T-cell (primary cell): ENCODE data around the gene NTMT1. TPM values are rescaled to one million over a fixed set of nuclear protein-coding genes. Genes with fewer than 3 reads are reported as not detected.
A peak's percentile ranks its signal among the peaks of the same experiment; 100 is the strongest.

ENCODE experiments used
- ATAC-seq, 4 experiments: fragments of 200-7000 bp in 3 of 4; fragments of 150-1000 bp in 1 of 4; cut with Tn5 transposase; replicated peaks in 1 of 4; 1 replicate in 3 of 4; 2 replicates in 1 of 4; pipeline ENCODE4 v1.10.0; 2021; ENCODE audit warnings: moderate library complexity in 3 of 4, mild to moderate bottlenecking in 2 of 4, moderate number of reproducible peaks in 1 of 4
- CTCF ChIA-PET, 2 donors: fragments of 300-600 bp; sonication (Branson Sonifier 250); formaldehyde crosslinking; loops; one replicate each; lab custom pipeline; 2022; ENCODE audit warnings: antibody characterized with exemption in 2 of 2; lab: Charles Lee
- POLR2A ChIA-PET, 2 donors: fragments of 300-600 bp; sonication (Branson Sonifier 250); formaldehyde crosslinking; loops; one replicate each; lab custom pipeline; 2022; ENCODE audit warnings: antibody characterized with exemption in 2 of 2; lab: Charles Lee
- DNase-seq, 35 experiments: peaks; one replicate each; pipeline versions ENCODE4 v3.0.0 to v3.0.0-alpha.2; 2013 to 2023
- H3K27ac ChIP-seq: one replicate; pipeline ENCODE4 v1.5.1; 2013; ENCODE audit warnings: low read length
- H3K27me3 ChIP-seq, 2 experiments: replicated peaks in 1 of 2; 1 replicate in 1 of 2; 2 replicates in 1 of 2; pipeline versions ENCODE4 v1.6.1 to v1.7.0; 2013; ENCODE audit warnings: low read length in 1 of 2, mixed read lengths in 1 of 2; ENCODE audit not compliant: control insufficient read depth in 2 of 2, insufficient read depth in 2 of 2; ENCODE audit errors: extremely low read depth in 1 of 2
- H3K36me3 ChIP-seq, 2 donors: 1 replicate in 1 of 2; 2 replicates in 1 of 2; pipeline versions ENCODE4 v1.6.1 to v1.7.0; 2013; ENCODE audit warnings: low read length in 1 of 2; ENCODE audit not compliant: control insufficient read depth in 2 of 2, insufficient read depth in 1 of 2; ENCODE audit errors: extremely low read depth in 1 of 2
- H3K4me1 ChIP-seq, 2 experiments: 1 replicate in 1 of 2; 2 replicates in 1 of 2; pipeline versions ENCODE4 v1.6.1 to v1.7.0; 2013; ENCODE audit warnings: low read length in 2 of 2, mixed read lengths in 1 of 2; ENCODE audit not compliant: insufficient read depth in 2 of 2, control insufficient read depth in 1 of 2; ENCODE audit errors: extremely low read depth in 1 of 2
- H3K4me3 ChIP-seq, 2 donors: 1 replicate in 1 of 2; 2 replicates in 1 of 2; pipeline versions ENCODE4 v1.5.1 to v1.7.0; 2013; ENCODE audit warnings: mild to moderate bottlenecking in 2 of 2, low read length in 1 of 2, moderate library complexity in 1 of 2; ENCODE audit not compliant: control insufficient read depth in 1 of 2; ENCODE audit errors: extremely low read depth in 1 of 2
- H3K9me3 ChIP-seq: 2 replicates; pipeline ENCODE4 v1.7.0; 2013
- H3K27ac Mint-ChIP-seq, 2 donors: one replicate each; pipeline ENCODE4 v1.8.0; 2020 to 2021; ENCODE audit warnings: mild to moderate bottlenecking in 2 of 2, mixed read lengths in 2 of 2
- H3K27me3 Mint-ChIP-seq, 2 donors: one replicate each; pipeline ENCODE4 v1.8.0; 2021 to 2022; ENCODE audit warnings: mixed read lengths in 2 of 2
- H3K36me3 Mint-ChIP-seq: one replicate; pipeline ENCODE4 v1.8.0; 2021; ENCODE audit warnings: mixed read lengths
- H3K4me1 Mint-ChIP-seq, 3 donors: one replicate each; pipeline ENCODE4 v1.8.0; 2020 to 2022; ENCODE audit warnings: mixed read lengths in 3 of 3, mild to moderate bottlenecking in 1 of 3
- H3K4me3 Mint-ChIP-seq, 3 donors: one replicate each; pipeline ENCODE4 v1.8.0; 2020 to 2022; ENCODE audit warnings: mild to moderate bottlenecking in 3 of 3, mixed read lengths in 3 of 3, moderate library complexity in 3 of 3
- H3K9me3 Mint-ChIP-seq, 3 donors: one replicate each; pipeline ENCODE4 v1.8.0; 2020 to 2022; ENCODE audit warnings: mixed read lengths in 3 of 3
- WGBS: methylation state at CpG from one replicate; pipeline ENCODE4 v1.1.5; 2013; ENCODE audit warnings: missing lambda C conversion rate; ENCODE audit not compliant: insufficient coverage; 5-methylcytosine and 5-hydroxymethylcytosine counted together
- total RNA-seq, 35 experiments: library from RNA in 6 of 35; stranded (reverse) in 6 of 35; fragments of 120-200 nt in 1 of 35; gene quantifications; one replicate each; pipeline versions ENCODE4 v1.2.1 to v1.2.4 and lab custom pipeline; 2013 to 2026

Gene NTMT1
- total RNA-seq, 5 donors from 2014 or later (not counting 1 experiment from before 2014, with no cell fraction given), result 31.0 to 45.0 (median 40.3) TPM

GRCh38 chr9:129624947-129625346 is 1.0 kb upstream of the NTMT1 start:
- H3K4me3 ChIP-seq, result peak overlapping the region in 1 of 2 donors; percentile 88
- H3K9me3 ChIP-seq, result no peaks in the 10 kb centered on the region
- H3K27me3 ChIP-seq, result peaks cover 0 to 26% of the 10 kb centered on the region in 2 experiments
- ChIA-PET POLR2A (interaction anchor here in 1 of 2 donors (0.6 to 0.8 kb wide), 2 partner anchors 313 to 485 kb away, joined by 3 read pairs; no protein-coding TSS in a partner anchor), CTCF (interaction anchor here (0.5 to 4.8 kb wide), 19 partner anchors 14 to 1205 kb away, joined by 3 to 45 read pairs (median 4); partner anchors contain the start of genes IER5L (in 1 of the 2) and MIGA2 (in 1 of the 2))
- peaks cover 0 to 2% of the 10 kb centered on the region in 2 donors for H3K36me3 ChIP-seq
- peaks cover 13 to 67% of the 10 kb centered on the region in 2 experiments for H3K4me1 ChIP-seq
- peak overlapping the region; percentile 76 to 91 for H3K27ac Mint-ChIP-seq
- peaks cover 54 to 58% (median 55%) of the 10 kb centered on the region in 3 donors for H3K4me1 Mint-ChIP-seq
- H3K27ac ChIP-seq, result peak overlapping the region; percentile 12
- H3K36me3 Mint-ChIP-seq, result peaks cover 3% of the 10 kb centered on the region
- H3K4me3 Mint-ChIP-seq, result peak overlapping the region; percentile 78 to 98 (median 85)
- H3K9me3 Mint-ChIP-seq, result no peaks in the 10 kb centered on the region
- peaks cover 15 to 27% of the 10 kb centered on the region in 2 donors for H3K27me3 Mint-ChIP-seq
- peak in 19 of 35 experiments; percentile 16 to 68 (median 34) for DNase-seq
- ATAC-seq, result peak in 1 of 4 experiments; percentile 56
- 11% methylated on average over 4 of the region's 9 CpGs for whole genome bisulfite sequencing

- 0% methylated on average over 11 of the region's 20 CpGs for WGBS
- Mint-ChIP-seq H3K27me3 (peaks cover 6 to 16% of the 10 kb centered on the region in 2 donors), H3K36me3 (peaks cover 3% of the 10 kb centered on the region)
These were observed 792 bp downstream of the NTMT1 start for GRCh38 chr9:129626625-129627284.

GRCh38 chr9:129627556-129628440 is 1.8 kb downstream of the NTMT1 start:
- H3K27me3 Mint-ChIP-seq, result peaks cover 6 to 8% of the 10 kb centered on the region in 2 donors
- H3K9me3 Mint-ChIP-seq, result no peaks in the 10 kb centered on the region
- peaks cover 3% of the 10 kb centered on the region for H3K36me3 Mint-ChIP-seq
- Histone ChIP-seq H3K27me3 (peaks cover 0 to 3% of the 10 kb centered on the region in 2 experiments), H3K9me3 (no peaks in the 10 kb centered on the region), H3K36me3 (peaks cover 0 to 11% of the 10 kb centered on the region in 2 donors), H3K4me1 (peaks cover 13 to 79% of the 10 kb centered on the region in 2 experiments), H3K4me3 (peak overlapping the region; percentile 88 to 95), H3K27ac (peak overlapping the region; percentile 22)
- peaks cover 67 to 74% (median 72%) of the 10 kb centered on the region in 3 donors for H3K4me1 Mint-ChIP-seq
- H3K27ac Mint-ChIP-seq, result peak overlapping the region; percentile 81 to 90
- no peak for DNase-seq
- ATAC-seq, result no peak
- 82% methylated on average over 9 of the region's 12 CpGs for WGBS
- H3K4me3 Mint-ChIP-seq, result peak overlapping the region; percentile 84 to 98 (median 85)
- ChIA-PET CTCF (interaction anchor here in 1 of 2 donors (0.6 to 4.8 kb wide), 4 partner anchors 110 to 497 kb away, joined by 3 to 45 read pairs (median 4); no protein-coding TSS in a partner anchor), POLR2A (interaction anchor here in 1 of 2 donors (0.6 kb wide), 1 partner anchor 25 kb away, joined by 4 read pairs; no protein-coding TSS in a partner anchor)

More at GRCh38 chr9:129626625-129627284, 792 bp downstream of the NTMT1 start:
- Histone ChIP-seq H3K4me1 (peaks cover 13 to 72% of the 10 kb centered on the region in 2 experiments), H3K36me3 (peaks cover 0 to 4% of the 10 kb centered on the region in 2 donors), H3K27ac (peak overlapping the region; percentile 82), H3K27me3 (peaks cover 0 to 9% of the 10 kb centered on the region in 2 experiments), H3K4me3 (peak overlapping the region; percentile 88 to 95), H3K9me3 (no peaks in the 10 kb centered on the region)
- peak; percentile 8 to 37 (median 29) for ATAC-seq
- Mint-ChIP-seq H3K27ac (peak overlapping the region; percentile 81 to 90), H3K4me3 (peak overlapping the region; percentile 84 to 98 (median 85)), H3K9me3 (no peaks in the 10 kb centered on the region), H3K4me1 (peaks cover 64 to 70% (median 67%) of the 10 kb centered on the region in 3 donors)
- peak in 15 of 35 experiments; percentile 19 to 61 (median 38) for DNase-seq
- ChIA-PET CTCF (interaction anchor here (0.6 to 4.8 kb wide), 8 partner anchors 16 to 501 kb away, joined by 3 to 45 read pairs (median 4); no protein-coding TSS in a partner anchor), POLR2A (interaction anchor here (0.6 to 1.3 kb wide), 3 partner anchors 26 to 495 kb away, joined by 3 to 6 read pairs (median 4); no protein-coding TSS in a partner anchor)

GRCh38 chr9:129628709-129629108 is 2.7 kb downstream of the NTMT1 start:
- no peak for DNase-seq
- H3K36me3 ChIP-seq, result peaks cover 0 to 21% of the 10 kb centered on the region in 2 donors
- Mint-ChIP-seq H3K4me3 (peak overlapping the region in 2 of 3 donors; percentile 84 to 98), H3K9me3 (no peaks in the 10 kb centered on the region), H3K4me1 (peaks cover 67 to 72% (median 69%) of the 10 kb centered on the region in 3 donors), H3K27ac (peak overlapping the region; percentile 6 to 90), H3K27me3 (peaks cover 0 to 3% of the 10 kb centered on the region in 2 donors), H3K36me3 (peaks cover 3% of the 10 kb centered on the region)
- 80% methylated on average over 2 of the region's 6 CpGs for WGBS
- peaks cover 0 to 3% of the 10 kb centered on the region in 2 experiments for H3K27me3 ChIP-seq
- H3K4me1 ChIP-seq, result peaks cover 13 to 80% of the 10 kb centered on the region in 2 experiments
- no peaks in the 10 kb centered on the region for H3K9me3 ChIP-seq
- POLR2A ChIA-PET, result no interaction called here
- no peak overlapping the region for H3K27ac ChIP-seq
- no peak for ATAC-seq
- CTCF ChIA-PET, result no interaction called here
- H3K4me3 ChIP-seq, result no peak overlapping the region

- H3K27ac Mint-ChIP-seq, result peak overlapping the region in 1 of 2 donors; percentile 66
- POLR2A ChIA-PET, result no interaction called here
- no peaks in the 10 kb centered on the region for H3K9me3 Mint-ChIP-seq
- WGBS, result no CpG with 5 or more reads among the region's 8 CpGs
- H3K36me3 Mint-ChIP-seq, result peaks cover 3% of the 10 kb centered on the region
- H3K27me3 Mint-ChIP-seq, result no peaks in the 10 kb centered on the region
- Histone ChIP-seq H3K36me3 (peaks cover 0 to 27% of the 10 kb centered on the region in 2 donors), H3K27ac (no peak overlapping the region), H3K4me1 (peaks cover 13 to 77% of the 10 kb centered on the region in 2 experiments), H3K4me3 (no peak overlapping the region), H3K27me3 (no peaks in the 10 kb centered on the region), H3K9me3 (no peaks in the 10 kb centered on the region)
- peak overlapping the region in 2 of 3 donors; percentile 9 to 98 for H3K4me3 Mint-ChIP-seq
- CTCF ChIA-PET, result no interaction called here
- ATAC-seq (no peak), DNase-seq (no peak)
- H3K4me1 Mint-ChIP-seq, result peaks cover 64 to 69% (median 65%) of the 10 kb centered on the region in 3 donors
These were observed 3.4 kb downstream of the NTMT1 start for GRCh38 chr9:129629251-129629820.
